T-helper 17 cell (primary cell): ENCODE results near the gene PLCH2. TPM values are rescaled to one million over a fixed set of nuclear protein-coding genes. Genes with fewer than 3 reads are reported as not detected.
"Not testable (repeated sequence)": the region's sequence is repeated elsewhere in the genome, so short reads cannot be mapped to it uniquely, and the experiment has no call there.

Experiments used
- ATAC-seq: fragments of 150-1000 bp; cut with Tn5 transposase; 2 replicates; pipeline ENCODE4 v1.10.0; 2021; ENCODE audit warnings: mild to moderate bottlenecking, moderate library complexity
- DNase-seq, 3 donors: peaks; one replicate each; pipeline versions ENCODE4 v3.0.0 to v3.0.0-alpha.2; 2020 to 2021
- H3K9me3 ChIP-seq: one replicate; pipeline ENCODE4 v1.7.0; 2013; ENCODE audit warnings: low read length, mild to moderate bottlenecking; ENCODE audit not compliant: control insufficient read depth, poor library complexity, severe bottlenecking
- H3K27ac Mint-ChIP-seq: one replicate; pipeline ENCODE4 v1.8.0; 2022; ENCODE audit warnings: mild to moderate bottlenecking, moderate library complexity, mixed read lengths
- H3K27me3 Mint-ChIP-seq: one replicate; pipeline ENCODE4 v1.8.0; 2022; ENCODE audit warnings: mixed read lengths
- H3K36me3 Mint-ChIP-seq: one replicate; pipeline ENCODE4 v1.8.0; 2022; ENCODE audit warnings: low read depth, mixed read lengths
- H3K4me1 Mint-ChIP-seq: one replicate; pipeline ENCODE4 v1.8.0; 2022; ENCODE audit warnings: mild to moderate bottlenecking, mixed read lengths
- H3K4me3 Mint-ChIP-seq: one replicate; pipeline ENCODE4 v1.8.0; 2022; ENCODE audit warnings: mild to moderate bottlenecking, moderate library complexity, mixed read lengths
- total RNA-seq, 4 donors: library from RNA in 2 of 4; stranded (reverse) in 2 of 4; gene quantifications; one replicate each; pipeline ENCODE4 v1.2.3 and lab custom pipeline; 2022 to 2026

The PLCH2 gene
- total RNA-seq, 2 donors from 2014 or later: 30.0 to 39.3 TPM

- Mint-ChIP-seq H3K27me3 (peaks cover 11% of the 10 kb centered on the region), H3K36me3 (no peaks in the 10 kb centered on the region), H3K4me1 (peaks cover 3% of the 10 kb centered on the region), H3K27ac (no peak overlapping the region), H3K4me3 (no peak overlapping the region)
- H3K9me3 ChIP-seq: no peaks in the 10 kb centered on the region
- DNase-seq (no peak), ATAC-seq (no peak)
Measured at GRCh38 chr1:2446394-2446793, 29.7 kb upstream of the PLCH2 start.

GRCh38 chr1:2446861-2447260, 29.2 kb upstream of the PLCH2 start:
- Mint-ChIP-seq H3K27me3 (peaks cover 11% of the 10 kb centered on the region), H3K4me1 (peaks cover 3% of the 10 kb centered on the region), H3K36me3 (no peaks in the 10 kb centered on the region), H3K4me3 (no peak overlapping the region), H3K27ac (no peak overlapping the region)
- H3K9me3 ChIP-seq: no peaks in the 10 kb centered on the region
- DNase-seq (no peak), ATAC-seq (no peak)

- no peaks in the 10 kb centered on the region for H3K36me3 Mint-ChIP-seq
- H3K4me1 Mint-ChIP-seq: peaks cover 3% of the 10 kb centered on the region
- DNase-seq (no peak), ATAC-seq (no peak)
- H3K9me3 ChIP-seq: no peaks in the 10 kb centered on the region
- peaks cover 9% of the 10 kb centered on the region for H3K27me3 Mint-ChIP-seq
- no peak overlapping the region for H3K27ac Mint-ChIP-seq
- no peak overlapping the region for H3K4me3 Mint-ChIP-seq
Measured at GRCh38 chr1:2447276-2448097, 28.6 kb upstream of the PLCH2 start.

- no peak for DNase-seq
- Mint-ChIP-seq H3K27ac (no peak overlapping the region), H3K36me3 (no peaks in the 10 kb centered on the region), H3K4me1 (peaks cover 3% of the 10 kb centered on the region), H3K4me3 (no peak overlapping the region), H3K27me3 (peaks cover 5% of the 10 kb centered on the region)
- ATAC-seq: no peak
- no peaks in the 10 kb centered on the region for H3K9me3 ChIP-seq
Measured at GRCh38 chr1:2448098-2448445, 28.0 kb upstream of the PLCH2 start.

- Mint-ChIP-seq H3K4me3 (no peak overlapping the region), H3K36me3 (no peaks in the 10 kb centered on the region), H3K4me1 (peaks cover 3% of the 10 kb centered on the region), H3K27ac (no peak overlapping the region), H3K27me3 (peaks cover 4% of the 10 kb centered on the region)
- ATAC-seq (no peak), DNase-seq (no peak)
- H3K9me3 ChIP-seq: no peaks in the 10 kb centered on the region
Measured at GRCh38 chr1:2449636-2450454, 26.2 kb upstream of the PLCH2 start.

- H3K27me3 Mint-ChIP-seq: no peaks in the 10 kb centered on the region
Measured at GRCh38 chr1:2451741-2452140, 24.3 kb upstream of the PLCH2 start.

GRCh38 chr1:2452201-2452931, 23.7 kb upstream of the PLCH2 start:
- no peak overlapping the region for H3K4me3 Mint-ChIP-seq
- no peaks in the 10 kb centered on the region for H3K27me3 Mint-ChIP-seq
- H3K9me3 ChIP-seq: no peaks in the 10 kb centered on the region
- H3K4me1 Mint-ChIP-seq: peaks cover 3% of the 10 kb centered on the region
- H3K36me3 Mint-ChIP-seq: no peaks in the 10 kb centered on the region
- no peak overlapping the region for H3K27ac Mint-ChIP-seq
- no peak for ATAC-seq
- no peak for DNase-seq

More at GRCh38 chr1:2451741-2452140, 24.3 kb upstream of the PLCH2 start:
- Mint-ChIP-seq H3K36me3 (no peaks in the 10 kb centered on the region), H3K27ac (no peak overlapping the region), H3K4me1 (peaks cover 3% of the 10 kb centered on the region), H3K4me3 (no peak overlapping the region)
- no peak for DNase-seq
- H3K9me3 ChIP-seq: no peaks in the 10 kb centered on the region
- no peak for ATAC-seq

GRCh38 chr1:2452932-2453315, 23.2 kb upstream of the PLCH2 start:
- no peak for ATAC-seq
- Mint-ChIP-seq H3K27ac (no peak overlapping the region), H3K36me3 (no peaks in the 10 kb centered on the region), H3K27me3 (no peaks in the 10 kb centered on the region), H3K4me1 (peaks cover 3% of the 10 kb centered on the region), H3K4me3 (no peak overlapping the region)
- H3K9me3 ChIP-seq: no peaks in the 10 kb centered on the region
- no peak for DNase-seq

GRCh38 chr1:2454227-2454626, 21.9 kb upstream of the PLCH2 start:
- Mint-ChIP-seq H3K27ac (no peak overlapping the region), H3K36me3 (no peaks in the 10 kb centered on the region), H3K4me1 (peaks cover 3% of the 10 kb centered on the region), H3K27me3 (no peaks in the 10 kb centered on the region), H3K4me3 (no peak overlapping the region)
- H3K9me3 ChIP-seq: no peaks in the 10 kb centered on the region
- ATAC-seq (no peak), DNase-seq (no peak)

- DNase-seq (no peak), ATAC-seq (no peak)
- no peaks in the 10 kb centered on the region for H3K9me3 ChIP-seq
- Mint-ChIP-seq H3K27ac (no peak overlapping the region), H3K4me3 (no peak overlapping the region), H3K27me3 (no peaks in the 10 kb centered on the region), H3K36me3 (no peaks in the 10 kb centered on the region), H3K4me1 (peaks cover 3% of the 10 kb centered on the region)
Measured at GRCh38 chr1:2455757-2456156, 20.3 kb upstream of the PLCH2 start.

GRCh38 chr1:2457444-2457843, 18.6 kb upstream of the PLCH2 start:
- H3K27me3 Mint-ChIP-seq: no peaks in the 10 kb centered on the region
- no peaks in the 10 kb centered on the region for H3K9me3 ChIP-seq
- ATAC-seq (no peak), DNase-seq (no peak)
- no peak overlapping the region for H3K4me3 Mint-ChIP-seq
- no peak overlapping the region for H3K27ac Mint-ChIP-seq
- H3K4me1 Mint-ChIP-seq: peaks cover 5% of the 10 kb centered on the region
- H3K36me3 Mint-ChIP-seq: no peaks in the 10 kb centered on the region

- Mint-ChIP-seq H3K27me3 (peaks cover 6% of the 10 kb centered on the region), H3K4me1 (peaks cover 7% of the 10 kb centered on the region), H3K36me3 (no peaks in the 10 kb centered on the region), H3K27ac (no peak overlapping the region), H3K4me3 (no peak overlapping the region)
- no peaks in the 10 kb centered on the region for H3K9me3 ChIP-seq
- no peak for DNase-seq
- no peak for ATAC-seq
Measured at GRCh38 chr1:2458687-2459086, 17.4 kb upstream of the PLCH2 start.

GRCh38 chr1:2459102-2459753, 16.9 kb upstream of the PLCH2 start:
- H3K4me1 Mint-ChIP-seq, ATAC-seq, H3K27me3 Mint-ChIP-seq, H3K9me3 ChIP-seq, DNase-seq, H3K4me3 Mint-ChIP-seq, H3K36me3 Mint-ChIP-seq, H3K27ac Mint-ChIP-seq: not testable (repeated sequence)
